ENCODE measurements around the gene MAP1LC3B. TPM values are rescaled to one million over a fixed set of nuclear protein-coding genes. Genes with fewer than 3 reads are reported as not detected.

The MAP1LC3B gene
- total and polyA plus RNA-seq, 4 experiments from 2014 or later: 67.2 to 172 (median 103) TPM

DNA sequence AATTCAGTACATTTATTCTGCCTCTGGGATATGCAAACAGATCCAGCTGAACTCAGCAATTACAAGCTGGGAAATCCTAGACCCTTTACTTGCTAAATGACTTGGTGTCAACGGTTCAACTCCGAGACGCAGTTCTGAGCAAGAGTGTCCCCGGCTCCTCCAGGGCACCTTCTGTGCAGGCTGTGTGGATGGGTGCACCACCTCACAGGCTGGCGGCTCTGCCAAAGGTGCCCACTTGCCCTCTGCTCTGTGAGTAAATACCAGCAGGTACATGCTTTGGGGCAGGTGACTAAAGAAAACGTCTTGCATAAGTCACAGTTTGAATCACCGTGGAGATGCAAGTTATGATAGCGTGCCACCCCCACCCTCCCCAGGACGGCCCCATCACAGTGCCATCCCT, 23.3 kb downstream of the MAP1LC3B start:
- Mint-ChIP-seq H3K4me1 (no peaks in the 10 kb centered on the region), H3K27ac (peak overlapping the region in 1 of 7 donors; percentile 31), H3K4me3 (no peak overlapping the region), H3K9me3 (no peaks in the 10 kb centered on the region), H3K27me3 (no peaks in the 10 kb centered on the region), H3K36me3 (peaks cover 30 to 52% of the 10 kb centered on the region in 2 donors)
- Histone ChIP-seq H3K36me3 (ENCODE audit: insufficient read depth, low read length) (peaks cover 27% of the 10 kb centered on the region), H3K4me1 (ENCODE audit: insufficient read depth, low read length) (no peaks in the 10 kb centered on the region), H3K27me3 (ENCODE audit: insufficient read depth, low read length) (no peaks in the 10 kb centered on the region), H3K27ac (ENCODE audit: low read depth, low read length) (no peak overlapping the region), H3K4me3 (ENCODE audit: low read length in 2 of 2) (no peak overlapping the region), H3K9me3 (ENCODE audit: control insufficient read depth in 1 of 2, low read length in 2 of 2) (no peaks in the 10 kb centered on the region)
- CTCF ChIA-PET (ENCODE audit: partially characterized antibody): interaction anchor here (1.7 kb wide), 1 partner anchor 221 kb away, joined by 5 read pairs; no protein-coding TSS in a partner anchor
- no peak for DNase-seq
- POLR2A ChIA-PET (ENCODE audit: partially characterized antibody): no interaction called here
- intact Hi-C loops (cut with micrococcal nuclease): no loop called here

DNA sequence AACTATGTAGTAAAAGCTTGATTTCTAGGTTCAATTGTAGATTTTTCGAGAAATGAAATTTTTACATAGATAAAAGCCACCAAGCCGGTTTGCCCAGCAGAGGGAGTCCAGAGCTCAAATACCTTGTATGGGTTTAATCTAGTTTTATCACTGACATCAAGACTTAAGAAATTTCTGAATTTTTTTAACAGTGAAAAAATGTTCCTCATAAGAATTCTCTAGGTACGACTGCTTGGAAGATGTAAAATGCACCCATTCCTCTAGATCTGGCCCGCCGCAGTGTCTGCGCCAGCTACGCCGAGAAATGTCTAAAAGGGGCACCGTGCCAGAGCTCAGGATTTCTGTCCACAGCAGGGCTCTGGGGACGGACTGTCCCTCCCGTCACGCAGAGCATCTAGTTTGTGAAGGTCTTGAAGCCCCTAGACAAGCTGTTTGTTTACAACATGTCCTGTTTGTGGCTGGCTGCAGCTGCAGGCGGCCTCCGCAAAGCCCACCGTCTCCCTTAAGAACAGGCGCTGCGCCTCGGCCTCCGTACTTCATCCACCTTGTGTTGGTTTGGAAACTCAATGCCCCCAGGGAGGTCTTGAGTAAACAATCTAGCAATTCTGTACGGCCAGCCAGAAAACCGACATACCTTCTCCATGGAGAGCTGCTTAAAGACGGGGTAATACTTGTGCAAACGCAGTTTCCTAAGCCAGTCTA, 24.8 kb downstream of the MAP1LC3B start:
- peak overlapping the region in 1 of 7 donors; percentile 63 for H3K27ac Mint-ChIP-seq
- DNase-seq: peak in 2 of 5 donors; percentile 23 to 40
- no peaks in the 10 kb centered on the region for H3K9me3 Mint-ChIP-seq
- H3K4me3 ChIP-seq (ENCODE audit: low read length in 2 of 2): no peak overlapping the region
- POLR2A ChIA-PET (ENCODE audit: partially characterized antibody): no interaction called here
- CTCF ChIA-PET (ENCODE audit: partially characterized antibody): interaction anchor here (0.7 to 1.9 kb wide), 6 partner anchors 9 to 352 kb away, joined by 3 to 14 read pairs (median 3); no protein-coding TSS in a partner anchor
- no peak overlapping the region for H3K4me3 Mint-ChIP-seq
- H3K36me3 ChIP-seq (ENCODE audit: insufficient read depth, low read length): peaks cover 32% of the 10 kb centered on the region
- H3K27ac ChIP-seq (ENCODE audit: low read depth, low read length): no peak overlapping the region
- no peaks in the 10 kb centered on the region for H3K9me3 ChIP-seq (ENCODE audit: control insufficient read depth in 1 of 2, low read length in 2 of 2)
- H3K27me3 ChIP-seq (ENCODE audit: insufficient read depth, low read length): no peaks in the 10 kb centered on the region
- no peaks in the 10 kb centered on the region for H3K4me1 ChIP-seq (ENCODE audit: insufficient read depth, low read length)
- H3K27me3 Mint-ChIP-seq: no peaks in the 10 kb centered on the region
- peaks cover 33 to 51% of the 10 kb centered on the region in 2 donors for H3K36me3 Mint-ChIP-seq
- intact Hi-C loops (cut with micrococcal nuclease): no loop called here
- H3K4me1 Mint-ChIP-seq: no peaks in the 10 kb centered on the region

DNA sequence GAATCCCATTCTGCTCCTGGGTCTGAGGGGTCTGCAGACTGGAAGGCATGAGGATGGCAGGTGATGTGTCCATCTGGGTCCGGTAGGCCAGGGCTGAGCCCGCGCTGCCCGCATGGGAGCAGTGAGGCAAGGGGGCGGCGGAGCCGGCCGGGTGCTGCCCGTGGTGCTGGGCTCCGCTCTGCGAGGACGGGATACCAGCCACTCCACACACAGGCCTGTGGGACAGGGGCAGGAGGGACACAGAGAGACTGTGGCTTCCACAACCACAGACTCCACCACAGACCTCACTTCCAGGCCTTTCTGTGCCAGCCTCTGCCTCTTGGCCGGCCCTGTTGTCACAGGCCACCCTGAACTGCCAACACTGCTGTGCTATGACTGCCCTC, 25.4 kb downstream of the MAP1LC3B start:
- H3K27ac Mint-ChIP-seq: no peak overlapping the region
- H3K4me3 ChIP-seq (ENCODE audit: low read length in 2 of 2): no peak overlapping the region
- no peaks in the 10 kb centered on the region for H3K27me3 Mint-ChIP-seq
- H3K9me3 Mint-ChIP-seq: no peaks in the 10 kb centered on the region
- ChIA-PET POLR2A (ENCODE audit: partially characterized antibody) (no interaction called here), CTCF (ENCODE audit: partially characterized antibody) (interaction anchor here (0.9 to 1.9 kb wide), 3 partner anchors 15 to 218 kb away, joined by 3 to 14 read pairs (median 3); no protein-coding TSS in a partner anchor)
- H3K36me3 Mint-ChIP-seq: peaks cover 36 to 48% of the 10 kb centered on the region in 2 donors
- no peaks in the 10 kb centered on the region for H3K4me1 ChIP-seq (ENCODE audit: insufficient read depth, low read length)
- intact Hi-C loops (cut with micrococcal nuclease): no loop called here
- no peaks in the 10 kb centered on the region for H3K9me3 ChIP-seq (ENCODE audit: control insufficient read depth in 1 of 2, low read length in 2 of 2)
- H3K27ac ChIP-seq (ENCODE audit: low read depth, low read length): no peak overlapping the region
- DNase-seq: no peak
- no peak overlapping the region for H3K4me3 Mint-ChIP-seq
- H3K36me3 ChIP-seq (ENCODE audit: insufficient read depth, low read length): peaks cover 26% of the 10 kb centered on the region
- no peaks in the 10 kb centered on the region for H3K27me3 ChIP-seq (ENCODE audit: insufficient read depth, low read length)
- H3K4me1 Mint-ChIP-seq: no peaks in the 10 kb centered on the region

DNA sequence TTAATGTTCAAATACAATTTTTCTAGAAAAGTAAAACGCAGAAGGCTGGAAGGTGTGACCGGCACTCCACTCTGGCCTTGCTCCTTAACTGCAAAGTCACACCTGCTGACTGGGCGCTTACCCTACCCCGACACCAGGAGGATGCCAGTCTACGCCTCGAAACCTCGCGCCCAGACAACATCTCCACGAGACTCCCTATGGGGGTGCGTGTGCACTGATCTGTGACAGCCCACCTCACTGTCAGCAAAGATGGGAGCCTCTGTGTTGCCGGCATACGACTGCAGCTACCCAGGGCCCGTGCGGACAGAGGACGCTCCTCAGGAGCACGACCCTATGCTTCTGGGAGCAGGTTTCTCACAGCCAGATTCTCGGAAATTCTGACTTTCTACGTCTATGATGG, 26.1 kb downstream of the MAP1LC3B start:
- DNase-seq: no peak
- peak overlapping the region in 1 of 7 donors; percentile 25 for H3K27ac Mint-ChIP-seq
- no peak overlapping the region for H3K4me3 Mint-ChIP-seq
- Histone ChIP-seq H3K27me3 (ENCODE audit: insufficient read depth, low read length) (no peaks in the 10 kb centered on the region), H3K4me1 (ENCODE audit: insufficient read depth, low read length) (no peaks in the 10 kb centered on the region), H3K4me3 (ENCODE audit: low read length in 2 of 2) (no peak overlapping the region), H3K27ac (ENCODE audit: low read depth, low read length) (no peak overlapping the region), H3K36me3 (ENCODE audit: insufficient read depth, low read length) (peaks cover 25% of the 10 kb centered on the region), H3K9me3 (ENCODE audit: control insufficient read depth in 1 of 2, low read length in 2 of 2) (no peaks in the 10 kb centered on the region)
- intact Hi-C loops (cut with micrococcal nuclease): no loop called here
- ChIA-PET CTCF (ENCODE audit: partially characterized antibody) (interaction anchor here (1.9 kb wide), 1 partner anchor 218 kb away, joined by 14 read pairs; no protein-coding TSS in a partner anchor), POLR2A (ENCODE audit: partially characterized antibody) (no interaction called here)
- no peaks in the 10 kb centered on the region for H3K9me3 Mint-ChIP-seq
- no peaks in the 10 kb centered on the region for H3K27me3 Mint-ChIP-seq
- H3K36me3 Mint-ChIP-seq: peaks cover 39 to 51% of the 10 kb centered on the region in 2 donors
- no peaks in the 10 kb centered on the region for H3K4me1 Mint-ChIP-seq

DNA sequence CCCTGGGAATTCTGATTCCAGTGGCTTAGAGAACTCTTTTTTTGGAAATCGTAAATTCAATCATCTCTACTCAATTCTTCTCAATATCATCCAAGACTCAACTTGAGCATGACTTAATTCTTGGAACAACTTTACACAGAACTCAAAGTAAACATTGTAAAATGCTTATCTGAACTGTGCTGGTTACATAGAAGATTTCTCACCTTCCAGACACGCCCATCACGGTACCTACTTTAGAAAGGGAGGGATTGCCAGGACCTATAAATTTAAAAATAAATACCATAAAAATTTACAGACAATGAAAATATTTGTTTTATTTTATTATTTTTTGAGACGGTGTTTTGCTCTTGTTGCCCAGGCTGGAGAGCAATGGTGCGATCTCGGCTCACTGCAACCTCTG, 26.5 kb downstream of the MAP1LC3B start:
- intact Hi-C loops (cut with micrococcal nuclease): no loop called here
- CTCF ChIA-PET (ENCODE audit: partially characterized antibody): no interaction called here
- Mint-ChIP-seq H3K27ac (peak overlapping the region in 1 of 7 donors; percentile 41), H3K9me3 (no peaks in the 10 kb centered on the region), H3K4me3 (no peak overlapping the region), H3K27me3 (no peaks in the 10 kb centered on the region), H3K36me3 (peaks cover 34 to 48% of the 10 kb centered on the region in 2 donors), H3K4me1 (no peaks in the 10 kb centered on the region)
- no peak for DNase-seq
- H3K27me3 ChIP-seq (ENCODE audit: insufficient read depth, low read length): no peaks in the 10 kb centered on the region
- no peak overlapping the region for H3K4me3 ChIP-seq (ENCODE audit: low read length in 2 of 2)
- no peak overlapping the region for H3K27ac ChIP-seq (ENCODE audit: low read depth, low read length)
- POLR2A ChIA-PET (ENCODE audit: partially characterized antibody): no interaction called here
- H3K9me3 ChIP-seq (ENCODE audit: control insufficient read depth in 1 of 2, low read length in 2 of 2): no peaks in the 10 kb centered on the region
- no peaks in the 10 kb centered on the region for H3K4me1 ChIP-seq (ENCODE audit: insufficient read depth, low read length)
- peaks cover 25% of the 10 kb centered on the region for H3K36me3 ChIP-seq (ENCODE audit: insufficient read depth, low read length)

DNA sequence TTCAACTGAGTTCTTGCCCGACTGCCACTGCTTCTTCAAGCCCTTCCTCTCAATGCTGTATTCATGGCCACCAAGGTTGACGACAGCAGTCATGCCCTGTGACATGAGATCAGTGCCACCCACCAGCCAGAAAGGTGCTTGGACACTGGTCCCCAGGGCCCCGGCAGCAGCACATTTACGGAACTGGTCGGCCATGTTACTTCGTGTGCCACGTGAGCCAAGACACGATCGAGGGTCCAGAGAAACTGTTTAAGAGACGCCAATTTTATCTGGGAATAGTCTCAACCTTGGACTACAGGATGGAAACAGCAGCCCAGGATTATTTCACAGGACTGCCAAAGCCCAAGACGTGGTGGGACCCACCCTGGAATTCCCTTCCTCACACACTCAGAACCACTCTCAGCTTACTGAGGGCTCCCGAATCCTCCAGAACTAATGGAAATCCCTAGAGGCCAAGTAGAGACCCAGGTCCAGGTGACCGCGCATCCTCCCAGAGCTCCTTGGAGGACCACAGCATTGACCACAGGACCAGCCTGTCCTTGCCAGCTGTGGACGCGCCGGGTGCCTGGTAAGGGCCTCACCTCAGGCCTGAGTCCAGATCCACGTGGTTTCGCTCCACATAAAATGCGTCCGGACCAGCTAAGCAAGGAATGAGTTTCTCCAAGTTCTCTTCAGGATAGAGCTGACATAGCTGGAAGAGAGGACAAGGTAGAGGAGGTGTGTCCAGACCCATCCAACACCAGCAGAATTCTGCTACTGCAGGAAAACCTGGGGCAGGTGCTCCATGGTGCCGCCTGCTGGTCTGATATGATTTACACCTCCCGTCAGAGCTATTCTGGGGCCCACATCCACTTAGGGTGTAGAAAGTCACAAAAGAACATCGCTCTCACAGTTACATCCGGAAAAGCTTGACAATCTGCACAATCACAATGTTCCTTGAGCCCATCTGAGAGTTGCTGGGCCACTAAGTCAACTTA, 28.2 kb downstream of the MAP1LC3B start:
- Mint-ChIP-seq H3K27me3 (no peaks in the 10 kb centered on the region), H3K4me1 (peaks cover 0 to 2% (median 0%) of the 10 kb centered on the region in 4 donors), H3K36me3 (peaks cover 32 to 54% of the 10 kb centered on the region in 2 donors), H3K4me3 (no peak overlapping the region), H3K9me3 (no peaks in the 10 kb centered on the region), H3K27ac (no peak overlapping the region)
- ChIA-PET POLR2A (ENCODE audit: partially characterized antibody) (no interaction called here), CTCF (ENCODE audit: partially characterized antibody) (interaction anchor here (0.7 kb wide), 1 partner anchor 216 kb away, joined by 3 read pairs; no protein-coding TSS in a partner anchor)
- H3K36me3 ChIP-seq (ENCODE audit: insufficient read depth, low read length): peaks cover 30% of the 10 kb centered on the region
- H3K27ac ChIP-seq (ENCODE audit: low read depth, low read length): no peak overlapping the region
- H3K27me3 ChIP-seq (ENCODE audit: insufficient read depth, low read length): no peaks in the 10 kb centered on the region
- intact Hi-C loops (cut with micrococcal nuclease): no loop called here
- no peak for DNase-seq
- no peaks in the 10 kb centered on the region for H3K4me1 ChIP-seq (ENCODE audit: insufficient read depth, low read length)
- H3K4me3 ChIP-seq (ENCODE audit: low read length in 2 of 2): no peak overlapping the region
- H3K9me3 ChIP-seq (ENCODE audit: control insufficient read depth in 1 of 2, low read length in 2 of 2): no peaks in the 10 kb centered on the region

All from CD4-positive, alpha-beta memory T cell (primary cell).